GM19324 (cell line): Measurements from ENCODE around the gene CCDC141.

ENCODE experiments used
- ATAC-seq: cut with Tn5 transposase; IDR thresholded peaks from one replicate; pipeline ENCODE4 v1.9.1; 2021; ENCODE audit warnings: mild to moderate bottlenecking, moderate library complexity; ENCODE audit not compliant: unreplicated experiment, low FRiP score

The CCDC141 gene

DNA sequence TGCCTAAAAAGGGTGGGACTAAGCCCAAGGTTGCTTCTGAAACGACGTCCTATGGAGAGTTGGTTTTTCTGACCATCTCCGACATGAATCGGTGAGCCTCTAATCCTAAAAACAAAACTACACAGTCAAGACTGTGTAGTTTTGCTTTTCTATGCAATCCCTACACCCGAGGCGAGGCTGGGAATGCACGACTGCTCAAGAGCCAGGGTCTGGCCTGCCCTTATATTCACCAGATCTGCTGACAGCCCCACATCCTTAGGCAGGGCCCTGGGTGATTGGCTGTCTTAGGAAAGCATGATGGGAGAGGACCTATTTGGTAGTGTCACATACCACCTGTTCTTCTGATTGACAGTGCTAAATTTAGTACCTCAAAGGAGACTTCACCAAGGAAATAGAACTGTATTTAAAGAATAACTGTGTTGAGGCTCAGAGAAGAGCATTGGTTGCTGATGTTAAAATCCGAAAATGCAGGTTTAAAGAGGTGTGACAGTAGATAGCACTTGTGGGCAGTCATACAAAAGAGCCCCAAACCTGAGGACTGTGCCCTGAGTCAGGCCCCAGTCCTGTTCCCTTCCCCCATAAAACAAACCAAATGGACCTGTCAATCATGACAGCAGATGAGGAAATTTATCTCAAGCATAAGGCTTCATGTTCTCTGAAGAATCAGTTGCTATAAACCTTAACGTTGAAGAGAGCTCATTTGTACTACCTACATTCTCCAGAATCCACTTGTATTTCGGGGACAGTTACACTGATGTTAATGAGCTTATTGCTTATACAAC, 242.5 kb downstream of the CCDC141 start, which contains the start of gene TTN:
Gene TTN, minus strand, starts transcription at position 197 of the 782 bp plus-strand sequence. CDS start 2,781 bp downstream, outside the sequence.
- no peak for ATAC-seq

DNA sequence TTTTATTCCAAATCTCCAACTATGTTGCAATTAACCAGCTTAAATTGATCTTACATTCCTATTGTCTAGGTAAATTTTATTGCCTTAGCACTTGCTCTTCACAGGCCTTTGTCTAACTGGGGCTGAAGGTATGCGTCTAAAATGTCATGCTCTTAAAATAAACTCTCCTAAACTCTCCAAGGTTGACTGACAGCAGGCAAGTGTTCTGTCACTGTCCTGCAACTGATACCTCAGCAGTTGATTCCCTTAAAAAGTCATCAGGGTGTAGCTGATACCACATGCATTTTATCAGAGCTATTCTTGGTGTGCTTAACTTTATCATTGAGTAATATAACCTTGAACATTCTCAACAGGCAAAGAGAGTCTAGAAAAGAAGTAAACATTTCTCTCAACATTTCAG, 243.4 kb downstream of the CCDC141 start:
- ATAC-seq: no peak

DNA sequence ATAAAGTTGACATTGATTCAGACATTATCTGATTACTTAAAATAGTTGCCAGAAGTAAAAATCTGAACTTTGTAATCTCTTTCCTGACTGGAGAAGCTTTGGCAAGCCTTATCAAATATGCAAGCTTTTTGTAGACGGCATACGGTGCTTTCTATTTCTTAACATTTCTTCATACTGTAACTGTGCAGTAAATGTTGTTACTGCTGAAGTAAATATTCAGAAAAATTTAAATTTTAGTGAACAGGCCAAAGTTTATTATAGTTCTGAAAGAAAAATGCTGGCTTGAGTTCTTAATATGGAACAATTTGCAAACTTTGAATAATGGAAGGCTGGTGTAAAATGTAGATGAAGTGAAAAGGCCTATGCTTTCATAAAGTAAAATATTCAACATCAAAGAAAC, 244.5 kb downstream of the CCDC141 start:
- ATAC-seq: no peak

- no peak for ATAC-seq
Observed at GRCh38 chr2:178804791-178805190, 245.1 kb downstream of the CCDC141 start.

DNA sequence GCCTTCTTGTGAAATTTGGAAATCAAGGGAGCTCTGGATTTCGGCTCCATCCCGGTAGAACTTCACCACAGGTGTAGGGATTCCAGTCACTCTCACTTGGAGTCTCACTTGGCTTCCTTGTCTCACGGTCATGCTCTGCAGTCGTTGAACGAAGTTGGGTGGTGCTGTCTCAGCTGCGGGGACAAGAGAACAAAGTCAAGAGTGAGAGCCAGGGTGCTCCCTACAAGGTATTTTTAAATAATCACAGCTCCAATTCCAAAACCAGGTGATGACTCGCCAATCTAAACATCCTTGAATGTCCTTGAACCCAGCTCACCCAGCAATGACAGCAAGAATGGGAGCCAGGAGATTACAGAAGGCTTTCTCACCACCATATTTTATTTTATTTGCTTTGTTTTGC, 249.4 kb downstream of the CCDC141 start:
- ATAC-seq: no peak

GRCh38 chr2:178799305-178799704, 250.6 kb downstream of the CCDC141 start:
- ATAC-seq: no peak

- no peak for ATAC-seq
Observed at GRCh38 chr2:178796079-178796677, 253.8 kb downstream of the CCDC141 start.

DNA sequence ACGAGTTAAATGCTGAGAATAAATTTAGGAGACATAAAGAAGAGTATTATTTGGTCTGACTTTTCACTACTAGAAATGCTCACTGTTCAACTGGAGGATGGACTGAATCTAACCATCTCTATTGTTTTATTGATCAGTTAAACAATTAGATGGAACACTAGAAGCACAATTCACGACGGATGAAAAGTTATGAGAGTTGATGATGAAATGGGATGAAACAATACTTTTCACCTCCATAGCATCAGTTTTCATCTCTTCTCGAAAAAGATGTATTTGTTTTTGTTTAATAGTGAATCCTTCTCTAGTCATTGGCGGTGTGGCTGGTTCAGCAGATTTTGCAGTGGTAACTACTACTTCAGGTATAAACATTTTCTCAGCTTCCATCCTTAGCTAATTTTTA, 262.0 kb downstream of the CCDC141 start:
- no peak for ATAC-seq

GRCh38 chr2:178787155-178787554, 262.8 kb downstream of the CCDC141 start:
- ATAC-seq: no peak

- no peak for ATAC-seq
Observed at GRCh38 chr2:178783889-178784288, 266.0 kb downstream of the CCDC141 start.

DNA sequence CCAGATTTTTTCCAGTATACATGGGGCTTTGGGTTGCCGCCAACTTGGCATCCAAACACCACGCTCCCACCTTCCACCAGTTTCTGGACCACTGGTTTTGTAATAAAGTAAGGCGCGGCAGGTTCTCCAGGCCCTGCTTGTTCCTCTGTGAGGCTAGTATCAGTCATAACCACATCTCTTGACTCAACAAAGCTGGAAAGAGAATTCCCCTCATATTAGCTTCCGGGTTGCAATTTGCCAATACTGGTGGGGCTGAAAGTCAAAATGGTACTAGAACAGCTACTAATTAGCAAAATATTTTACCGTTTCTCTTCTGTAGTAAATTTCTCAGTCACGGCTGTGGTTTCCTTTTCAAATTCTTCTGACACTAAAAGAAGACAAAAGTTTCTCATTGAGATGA, 267.7 kb downstream of the CCDC141 start:
- no peak for ATAC-seq
